Stimulated activated naive CD8-positive, alpha-beta T cell treated with anti-CD3 and anti-CD28 coated beads, Interleukin-15, Interleukin-2, amounts not matched to agents 100 U/mL and 50 U/mL, for 24 hours (primary cell): Measurements from ENCODE around the gene TULP4.

ENCODE experiments used
- ATAC-seq: fragments of 150-1000 bp; cut with Tn5 transposase; one replicate; pipeline ENCODE4 v1.10.0; 2021
- DNase-seq: peaks from one replicate; pipeline ENCODE4 v3.0.0; 2021

TULP4 gene

GRCh38 chr6:158358450-158359077 is 46.3 kb downstream of the TULP4 start:
- DNase-seq: no peak
- no peak for ATAC-seq

- ATAC-seq (no peak), DNase-seq (no peak)
Measured at GRCh38 chr6:158361068-158361467, 48.8 kb downstream of the TULP4 start.

- ATAC-seq (no peak), DNase-seq (no peak)
Measured at GRCh38 chr6:158361961-158362669, 49.9 kb downstream of the TULP4 start.

- no peak for ATAC-seq
- no peak for DNase-seq
Measured at GRCh38 chr6:158366363-158366762, 54.1 kb downstream of the TULP4 start.

GRCh38 chr6:158367816-158368215 is 55.6 kb downstream of the TULP4 start:
- no peak for DNase-seq
- no peak for ATAC-seq

GRCh38 chr6:158369241-158369640 is 57.0 kb downstream of the TULP4 start:
- DNase-seq (no peak), ATAC-seq (no peak)

GRCh38 chr6:158370805-158371204 is 58.5 kb downstream of the TULP4 start:
- ATAC-seq (no peak), DNase-seq (no peak)

GRCh38 chr6:158371261-158371660 is 59.0 kb downstream of the TULP4 start:
- ATAC-seq (no peak), DNase-seq (no peak)

GRCh38 chr6:158372574-158372973 is 60.3 kb downstream of the TULP4 start:
- ATAC-seq: no peak

GRCh38 chr6:158373214-158373613 is 60.9 kb downstream of the TULP4 start:
- no peak for ATAC-seq
- no peak for DNase-seq

More at GRCh38 chr6:158372574-158372973, 60.3 kb downstream of the TULP4 start:
- no peak for DNase-seq

- DNase-seq (no peak), ATAC-seq (no peak)
Measured at GRCh38 chr6:158374020-158374419, 61.8 kb downstream of the TULP4 start.

- no peak for ATAC-seq
- no peak for DNase-seq
Measured at GRCh38 chr6:158376631-158377081, 64.4 kb downstream of the TULP4 start.

- DNase-seq: no peak
- no peak for ATAC-seq
Measured at GRCh38 chr6:158377860-158378259, 65.6 kb downstream of the TULP4 start.

- DNase-seq (no peak), ATAC-seq (no peak)
Measured at GRCh38 chr6:158379336-158379735, 67.1 kb downstream of the TULP4 start.

- ATAC-seq (no peak), DNase-seq (no peak)
Measured at GRCh38 chr6:158381214-158381613, 68.9 kb downstream of the TULP4 start.

GRCh38 chr6:158382491-158382890 is 70.2 kb downstream of the TULP4 start:
- ATAC-seq: no peak

GRCh38 chr6:158383057-158383456 is 70.8 kb downstream of the TULP4 start:
- ATAC-seq (no peak), DNase-seq (no peak)

More at GRCh38 chr6:158382491-158382890, 70.2 kb downstream of the TULP4 start:
- no peak for DNase-seq

GRCh38 chr6:158383542-158383941 is 71.3 kb downstream of the TULP4 start:
- DNase-seq (no peak), ATAC-seq (no peak)

GRCh38 chr6:158384671-158385110 is 72.4 kb downstream of the TULP4 start:
- ATAC-seq (no peak), DNase-seq (no peak)

- ATAC-seq (no peak), DNase-seq (no peak)
Measured at GRCh38 chr6:158387036-158387435, 74.8 kb downstream of the TULP4 start.

GRCh38 chr6:158387578-158387977 is 75.3 kb downstream of the TULP4 start:
- DNase-seq (no peak), ATAC-seq (no peak)

GRCh38 chr6:158388727-158389126 is 76.5 kb downstream of the TULP4 start:
- no peak for ATAC-seq
- no peak for DNase-seq

- DNase-seq: no peak
Measured at GRCh38 chr6:158389193-158389919, 77.1 kb downstream of the TULP4 start.

More at GRCh38 chr6:158389193-158389919, 77.1 kb downstream of the TULP4 start:
- no peak for ATAC-seq
